ENCODE results near the gene SEC61A1.
A peak's percentile ranks its signal among the peaks of the same experiment; 100 is the strongest.

The SEC61A1 gene

GRCh38 chr3:128077202-128077624, 25.0 kb downstream of the SEC61A1 start:
- no peak for DNase-seq (ENCODE audit: low read depth in 2 of 2, low spot score in 1 of 2)

GRCh38 chr3:128077665-128078064, 25.4 kb downstream of the SEC61A1 start:
- no peak for DNase-seq (ENCODE audit: low read depth in 2 of 2, low spot score in 1 of 2)

GRCh38 chr3:128078322-128078721, 26.1 kb downstream of the SEC61A1 start:
- no peak for DNase-seq (ENCODE audit: low read depth in 2 of 2, low spot score in 1 of 2)

- DNase-seq (ENCODE audit: low read depth in 2 of 2, low spot score in 1 of 2): no peak
Measured at GRCh38 chr3:128078875-128079274, 26.6 kb downstream of the SEC61A1 start.

- DNase-seq (ENCODE audit: low read depth in 2 of 2, low spot score in 1 of 2): no peak
Measured at GRCh38 chr3:128079823-128080222, 27.6 kb downstream of the SEC61A1 start.

GRCh38 chr3:128080323-128081080, 28.3 kb downstream of the SEC61A1 start:
- DNase-seq (ENCODE audit: low read depth in 2 of 2, low spot score in 1 of 2): no peak

GRCh38 chr3:128081226-128081625, 29.0 kb downstream of the SEC61A1 start:
- no peak for DNase-seq (ENCODE audit: low read depth in 2 of 2, low spot score in 1 of 2)

GRCh38 chr3:128081846-128082245, 29.6 kb downstream of the SEC61A1 start:
- DNase-seq (ENCODE audit: low read depth in 2 of 2, low spot score in 1 of 2): no peak

GRCh38 chr3:128082546-128082945, 30.3 kb downstream of the SEC61A1 start:
- no peak for DNase-seq (ENCODE audit: low read depth in 2 of 2, low spot score in 1 of 2)

GRCh38 chr3:128083396-128083795, 31.2 kb downstream of the SEC61A1 start:
- DNase-seq (ENCODE audit: low read depth in 2 of 2, low spot score in 1 of 2): no peak

GRCh38 chr3:128083980-128084674, 31.9 kb downstream of the SEC61A1 start:
- no peak for DNase-seq (ENCODE audit: low read depth in 2 of 2, low spot score in 1 of 2)

GRCh38 chr3:128084675-128085021, 32.4 kb downstream of the SEC61A1 start:
- no peak for DNase-seq (ENCODE audit: low read depth in 2 of 2, low spot score in 1 of 2)

GRCh38 chr3:128089135-128089534, 36.9 kb downstream of the SEC61A1 start:
- no peak for DNase-seq (ENCODE audit: low read depth in 2 of 2, low spot score in 1 of 2)

- no peak for DNase-seq (ENCODE audit: low read depth in 2 of 2, low spot score in 1 of 2)
Measured at GRCh38 chr3:128091586-128091985, 39.3 kb downstream of the SEC61A1 start.

GRCh38 chr3:128094295-128095151, 42.3 kb downstream of the SEC61A1 start:
- no peak for DNase-seq (ENCODE audit: low read depth in 2 of 2, low spot score in 1 of 2)

GRCh38 chr3:128095222-128095703, 43.0 kb downstream of the SEC61A1 start:
- peak; percentile 40 to 61 for DNase-seq (ENCODE audit: low read depth in 2 of 2, low spot score in 1 of 2)

GRCh38 chr3:128098234-128098633, 46.0 kb downstream of the SEC61A1 start:
- DNase-seq (ENCODE audit: low read depth in 2 of 2, low spot score in 1 of 2): no peak

GRCh38 chr3:128100161-128100560, 47.9 kb downstream of the SEC61A1 start:
- DNase-seq (ENCODE audit: low read depth in 2 of 2, low spot score in 1 of 2): no peak

GRCh38 chr3:128100638-128101037, 48.4 kb downstream of the SEC61A1 start:
- no peak for DNase-seq (ENCODE audit: low read depth in 2 of 2, low spot score in 1 of 2)

- no peak for DNase-seq (ENCODE audit: low read depth in 2 of 2, low spot score in 1 of 2)
Measured at GRCh38 chr3:128103136-128103676, 51.0 kb downstream of the SEC61A1 start.

GRCh38 chr3:128107834-128108233, 55.6 kb downstream of the SEC61A1 start:
- no peak for DNase-seq (ENCODE audit: low read depth in 2 of 2, low spot score in 1 of 2)

Data from stimulated activated CD8-positive, alpha-beta memory T cell treated with anti-CD3 and anti-CD28 coated beads, Interleukin-4, amount 100 ng/mL, for 1 hour (primary cell).